ENCODE data around the gene TOGARAM1. TPM values are rescaled to one million over a fixed set of nuclear protein-coding genes. Genes with fewer than 3 reads are reported as not detected.

TOGARAM1 gene
- total and polyA plus RNA-seq, 8 donors: 3.4 to 13.3 (median 7.2) TPM

DNA sequence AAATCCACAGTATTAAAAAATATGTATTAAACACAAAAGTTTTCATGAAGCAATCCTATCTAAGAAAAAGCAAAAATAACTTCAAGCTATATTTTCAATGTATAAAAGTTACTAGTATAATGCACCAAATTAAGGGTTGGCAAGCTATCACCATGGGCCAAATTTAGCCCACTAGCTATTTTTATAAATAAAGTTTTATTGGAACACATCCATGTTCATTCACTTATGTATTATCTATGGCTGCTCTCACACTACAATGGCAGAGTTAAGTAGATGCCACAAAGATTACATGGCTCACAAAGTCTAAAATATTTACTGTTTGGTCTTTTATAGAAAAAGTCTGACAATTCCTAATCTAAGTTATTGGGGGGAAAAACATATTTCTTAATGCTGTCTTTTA, 17.9 kb upstream of the TOGARAM1 start:
- Histone ChIP-seq H3K27ac (no peak overlapping the region), H3K9me3 (no peaks in the 10 kb centered on the region), H3K27me3 (no peaks in the 10 kb centered on the region), H3K4me3 (no peak overlapping the region), H3K36me3 (peaks cover 0 to 8% (median 3%) of the 10 kb centered on the region in 3 donors), H3K4me1 (no peaks in the 10 kb centered on the region)
- DNase-seq: no peak
- TF ChIP-seq, protein P1, sequence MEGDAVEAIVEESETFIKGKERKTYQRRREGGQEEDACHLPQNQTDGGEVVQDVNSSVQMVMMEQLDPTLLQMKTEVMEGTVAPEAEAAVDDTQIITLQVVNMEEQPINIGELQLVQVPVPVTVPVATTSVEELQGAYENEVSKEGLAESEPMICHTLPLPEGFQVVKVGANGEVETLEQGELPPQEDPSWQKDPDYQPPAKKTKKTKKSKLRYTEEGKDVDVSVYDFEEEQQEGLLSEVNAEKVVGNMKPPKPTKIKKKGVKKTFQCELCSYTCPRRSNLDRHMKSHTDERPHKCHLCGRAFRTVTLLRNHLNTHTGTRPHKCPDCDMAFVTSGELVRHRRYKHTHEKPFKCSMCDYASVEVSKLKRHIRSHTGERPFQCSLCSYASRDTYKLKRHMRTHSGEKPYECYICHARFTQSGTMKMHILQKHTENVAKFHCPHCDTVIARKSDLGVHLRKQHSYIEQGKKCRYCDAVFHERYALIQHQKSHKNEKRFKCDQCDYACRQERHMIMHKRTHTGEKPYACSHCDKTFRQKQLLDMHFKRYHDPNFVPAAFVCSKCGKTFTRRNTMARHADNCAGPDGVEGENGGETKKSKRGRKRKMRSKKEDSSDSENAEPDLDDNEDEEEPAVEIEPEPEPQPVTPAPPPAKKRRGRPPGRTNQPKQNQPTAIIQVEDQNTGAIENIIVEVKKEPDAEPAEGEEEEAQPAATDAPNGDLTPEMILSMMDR (IDR thresholded peaks at IDR 0.05): no peak
- no peak for ATAC-seq
- FAIRE-seq: no peak
- intact Hi-C loops (cut with DNase I): no loop called here

DNA sequence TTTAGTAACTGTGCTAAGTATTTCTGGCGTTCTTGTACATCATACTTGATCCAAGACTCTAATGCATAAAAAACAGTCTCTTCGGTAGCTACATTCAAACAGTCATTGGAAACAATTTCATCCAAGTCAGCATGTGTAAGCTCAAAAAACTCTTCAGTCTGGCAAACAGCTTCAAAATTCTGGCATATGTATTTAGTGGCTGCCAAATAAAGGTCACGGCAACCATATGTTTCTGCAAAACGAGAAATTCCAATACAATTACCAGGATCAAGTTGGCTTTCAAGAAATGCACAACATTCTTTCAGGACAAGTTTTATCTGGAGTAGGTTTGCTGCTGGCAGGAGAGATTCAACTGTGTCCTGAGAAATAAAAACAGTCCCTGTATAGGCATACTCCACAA, 16.7 kb upstream of the TOGARAM1 start:
- TF ChIP-seq, protein P1 (IDR thresholded peaks at IDR 0.05): no peak
- Histone ChIP-seq H3K4me3 (no peak overlapping the region), H3K27me3 (no peaks in the 10 kb centered on the region), H3K27ac (no peak overlapping the region), H3K4me1 (no peaks in the 10 kb centered on the region), H3K9me3 (no peaks in the 10 kb centered on the region), H3K36me3 (peaks cover 0 to 8% (median 3%) of the 10 kb centered on the region in 3 donors)
- DNase-seq (no peak), FAIRE-seq (no peak), ATAC-seq (no peak)
- intact Hi-C loops (cut with DNase I): no loop called here
- WGBS, 2 donors: 83 to 89% methylated on average over 4 of the region's 4 CpGs

DNA sequence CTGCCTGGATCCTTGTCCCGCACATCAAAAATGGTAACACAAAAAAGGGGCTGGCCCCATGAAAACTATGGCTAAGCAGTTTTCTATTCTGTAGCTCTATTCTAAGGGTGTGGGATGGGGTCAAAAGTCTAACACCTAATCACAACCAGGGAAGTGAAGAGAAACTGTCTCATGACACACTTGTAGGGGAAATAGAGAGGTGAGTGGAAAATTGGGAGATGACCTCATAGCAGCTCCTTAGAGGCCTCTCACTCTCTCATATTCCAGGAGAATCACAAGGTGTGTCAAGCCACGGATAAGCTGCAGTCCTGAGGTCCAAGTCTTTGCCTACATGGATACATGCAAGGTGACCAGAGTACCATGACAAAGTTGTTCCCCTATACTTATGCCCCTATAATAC, 10.9 kb upstream of the TOGARAM1 start:
- TF ChIP-seq, protein P1 (IDR thresholded peaks at IDR 0.05): no peak
- Histone ChIP-seq H3K36me3 (no peaks in the 10 kb centered on the region), H3K27me3 (no peaks in the 10 kb centered on the region), H3K27ac (no peak overlapping the region), H3K4me1 (peaks cover 0 to 4% (median 0%) of the 10 kb centered on the region in 3 donors), H3K9me3 (no peaks in the 10 kb centered on the region), H3K4me3 (no peak overlapping the region)
- DNase-seq: no peak
- no peak for ATAC-seq
- WGBS, 2 donors: 93 to 96% methylated on average over 2 of the region's 2 CpGs
- intact Hi-C loops (cut with DNase I): no loop called here
- FAIRE-seq: no peak

GRCh38 chr14:44952391-44953110, 9.4 kb upstream of the TOGARAM1 start:
- Histone ChIP-seq H3K27me3 (no peaks in the 10 kb centered on the region), H3K36me3 (no peaks in the 10 kb centered on the region), H3K4me3 (no peak overlapping the region), H3K9me3 (no peaks in the 10 kb centered on the region), H3K27ac (no peak overlapping the region), H3K4me1 (peaks cover 0 to 4% (median 1%) of the 10 kb centered on the region in 3 donors)
- 89 to 92% methylated on average over 4 of the region's 4 CpGs for WGBS, 2 donors
- FAIRE-seq (no peak), ATAC-seq (no peak), DNase-seq (no peak)
- intact Hi-C loops (cut with DNase I): no loop called here
- TF ChIP-seq, protein P1 (IDR thresholded peaks at IDR 0.05): no peak

DNA sequence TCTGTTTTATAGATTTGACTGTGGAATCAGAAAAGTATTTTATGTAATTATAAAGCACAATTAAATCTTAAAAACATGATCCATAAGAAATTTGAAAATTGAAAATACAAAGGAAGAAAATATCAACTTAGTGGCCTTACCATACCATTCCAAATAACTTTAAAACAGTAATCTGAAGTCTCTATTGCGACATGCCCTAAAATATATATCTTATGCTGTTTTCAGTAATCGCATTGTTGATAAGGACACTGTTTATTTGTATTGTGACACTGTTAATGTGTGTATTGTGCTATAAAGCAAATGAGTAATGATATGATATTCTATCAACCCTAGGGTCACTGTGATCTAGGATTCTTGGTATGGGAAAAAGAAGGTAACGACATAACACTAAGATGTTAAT, 7.2 kb upstream of the TOGARAM1 start:
- WGBS, 2 donors: 75 to 81% methylated on average over 3 of the region's 3 CpGs
- DNase-seq: no peak
- no peak for FAIRE-seq
- Histone ChIP-seq H3K9me3 (no peaks in the 10 kb centered on the region), H3K27me3 (no peaks in the 10 kb centered on the region), H3K36me3 (no peaks in the 10 kb centered on the region), H3K4me1 (peaks cover 16 to 23% (median 16%) of the 10 kb centered on the region in 3 donors), H3K27ac (no peak overlapping the region), H3K4me3 (no peak overlapping the region)
- TF ChIP-seq, protein P1 (IDR thresholded peaks at IDR 0.05): no peak
- intact Hi-C loops (cut with DNase I): no loop called here
- no peak for ATAC-seq

All from pancreas (tissue), 10 donors.